ENCODE data around the gene UBL7. TPM values are rescaled to one million over a fixed set of nuclear protein-coding genes. Genes with fewer than 3 reads are reported as not detected.

UBL7 gene
- total RNA-seq, 1 experiment from 2014 or later = 71.9 TPM

GRCh38 chr15:74403991-74404563 is 56.9 kb downstream of the UBL7 start:
- no peak overlapping the region for H3K4me3 ChIP-seq

DNA sequence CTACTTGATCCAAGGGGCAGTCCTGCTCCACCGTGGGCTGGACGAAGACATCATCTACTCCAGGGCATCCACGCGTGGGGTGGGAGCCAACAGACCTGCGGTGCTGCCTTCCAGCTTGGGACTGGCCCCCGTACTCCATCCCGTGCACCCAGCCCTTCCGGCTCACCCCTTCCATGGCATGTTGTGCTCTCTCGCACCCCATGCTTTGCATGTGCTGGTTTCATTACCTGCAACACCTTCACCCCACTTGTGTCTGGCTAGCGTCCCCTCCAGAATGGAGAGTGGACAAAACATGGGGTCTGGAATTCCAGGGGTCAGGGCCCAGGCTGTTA is 57.4 kb downstream of the UBL7 start:
- Histone ChIP-seq H3K36me3 (no peaks in the 10 kb centered on the region), H3K4me1 (peaks cover 33% of the 10 kb centered on the region), H3K27ac (no peak overlapping the region), H3K9me3 (replicated peaks) (no peaks in the 10 kb centered on the region), H3K4me3 (no peak overlapping the region), H3K27me3 (no peaks in the 10 kb centered on the region)
- DNase-seq = no peak

More at GRCh38 chr15:74403991-74404563, 56.9 kb downstream of the UBL7 start:
- peaks cover 33% of the 10 kb centered on the region for H3K4me1 ChIP-seq
- no peaks in the 10 kb centered on the region for H3K9me3 ChIP-seq (replicated peaks)
- no peaks in the 10 kb centered on the region for H3K27me3 ChIP-seq
- no peaks in the 10 kb centered on the region for H3K36me3 ChIP-seq
- no peak for DNase-seq
- no peak overlapping the region for H3K27ac ChIP-seq

DNA sequence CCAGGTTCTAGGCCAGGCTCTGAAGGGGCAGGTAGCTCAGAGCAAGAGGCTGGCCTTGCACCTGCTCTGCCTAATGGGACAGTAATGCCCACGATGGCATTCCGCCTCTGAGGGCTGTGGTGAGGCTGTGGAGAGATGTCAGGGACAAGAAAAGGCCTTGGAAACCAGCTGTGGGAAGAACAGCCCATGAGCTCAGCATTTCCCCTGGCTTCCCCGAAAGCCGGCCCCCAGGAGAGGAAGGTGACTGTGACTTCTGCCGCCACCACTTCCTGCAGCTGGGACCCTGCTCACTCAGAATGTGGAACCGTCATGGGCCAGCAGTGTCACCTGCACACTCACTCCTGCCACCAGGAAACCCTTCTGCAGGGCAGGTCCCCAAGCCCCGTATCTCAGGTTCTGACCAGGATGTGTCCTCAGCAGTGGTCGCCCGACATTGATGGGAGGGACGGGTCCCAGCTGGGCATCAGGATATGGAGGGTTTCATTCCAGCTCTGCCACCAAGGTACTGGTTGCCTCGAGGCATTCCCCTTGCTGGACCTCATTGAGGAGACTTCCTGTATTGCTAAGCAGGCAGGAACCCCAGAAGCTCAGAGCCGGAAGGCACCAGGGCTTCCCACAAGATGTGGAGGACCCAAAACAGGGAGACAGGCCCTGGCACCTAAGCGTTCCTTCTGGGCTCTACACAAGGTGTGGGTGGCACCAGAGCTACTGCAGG is 57.9 kb downstream of the UBL7 start:
- no peak for DNase-seq
- Histone ChIP-seq H3K27me3 (no peaks in the 10 kb centered on the region), H3K4me3 (no peak overlapping the region), H3K36me3 (no peaks in the 10 kb centered on the region), H3K4me1 (peaks cover 33% of the 10 kb centered on the region), H3K9me3 (replicated peaks) (no peaks in the 10 kb centered on the region), H3K27ac (no peak overlapping the region)

GRCh38 chr15:74402337-74402841 is 58.6 kb downstream of the UBL7 start:
- no peak overlapping the region for H3K4me3 ChIP-seq
- H3K27ac ChIP-seq = no peak overlapping the region
- H3K27me3 ChIP-seq = no peaks in the 10 kb centered on the region
- H3K4me1 ChIP-seq = peaks cover 26% of the 10 kb centered on the region
- H3K36me3 ChIP-seq = no peaks in the 10 kb centered on the region
- DNase-seq = no peak
- H3K9me3 ChIP-seq (replicated peaks) = no peaks in the 10 kb centered on the region

- Histone ChIP-seq H3K4me1 (peaks cover 29% of the 10 kb centered on the region), H3K36me3 (no peaks in the 10 kb centered on the region)
Observed at GRCh38 chr15:74400915-74401757, 59.8 kb downstream of the UBL7 start.

DNA sequence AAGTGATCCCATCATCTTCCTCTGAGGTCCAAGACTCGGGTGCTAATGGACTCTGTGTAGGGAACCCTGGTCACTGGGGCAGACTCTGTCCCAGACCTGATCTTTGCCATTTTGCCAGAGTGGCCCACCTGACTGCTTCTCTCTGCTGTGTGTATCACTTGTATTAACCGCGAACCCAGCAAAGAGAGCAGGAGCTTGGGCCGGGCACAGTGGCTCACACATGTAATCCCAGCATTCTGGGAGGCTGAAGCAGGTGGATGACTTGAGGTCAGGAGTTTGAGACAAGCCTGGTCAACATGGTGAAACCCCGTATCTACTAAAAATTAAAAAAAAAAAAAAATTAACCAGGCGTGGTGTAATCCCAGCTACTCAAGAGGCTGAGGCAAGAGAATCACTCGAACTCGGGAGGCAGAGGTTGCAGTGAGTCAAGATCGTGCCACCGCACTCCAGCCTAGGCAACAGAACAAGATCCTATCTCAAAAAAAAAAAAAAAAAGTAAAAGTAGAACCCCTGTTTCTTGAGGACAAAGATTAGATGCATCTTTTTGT is 60.6 kb downstream of the UBL7 start:
- Histone ChIP-seq H3K36me3 (no peaks in the 10 kb centered on the region), H3K27me3 (no peaks in the 10 kb centered on the region), H3K9me3 (replicated peaks) (no peaks in the 10 kb centered on the region), H3K4me1 (peaks cover 34% of the 10 kb centered on the region), H3K27ac (peak overlapping the region; percentile 28), H3K4me3 (no peak overlapping the region)
- no peak for DNase-seq

More at GRCh38 chr15:74400915-74401757, 59.8 kb downstream of the UBL7 start:
- no peak overlapping the region for H3K4me3 ChIP-seq
- H3K27ac ChIP-seq = no peak overlapping the region
- no peak for DNase-seq
- no peaks in the 10 kb centered on the region for H3K27me3 ChIP-seq
- H3K9me3 ChIP-seq (replicated peaks) = no peaks in the 10 kb centered on the region

DNA sequence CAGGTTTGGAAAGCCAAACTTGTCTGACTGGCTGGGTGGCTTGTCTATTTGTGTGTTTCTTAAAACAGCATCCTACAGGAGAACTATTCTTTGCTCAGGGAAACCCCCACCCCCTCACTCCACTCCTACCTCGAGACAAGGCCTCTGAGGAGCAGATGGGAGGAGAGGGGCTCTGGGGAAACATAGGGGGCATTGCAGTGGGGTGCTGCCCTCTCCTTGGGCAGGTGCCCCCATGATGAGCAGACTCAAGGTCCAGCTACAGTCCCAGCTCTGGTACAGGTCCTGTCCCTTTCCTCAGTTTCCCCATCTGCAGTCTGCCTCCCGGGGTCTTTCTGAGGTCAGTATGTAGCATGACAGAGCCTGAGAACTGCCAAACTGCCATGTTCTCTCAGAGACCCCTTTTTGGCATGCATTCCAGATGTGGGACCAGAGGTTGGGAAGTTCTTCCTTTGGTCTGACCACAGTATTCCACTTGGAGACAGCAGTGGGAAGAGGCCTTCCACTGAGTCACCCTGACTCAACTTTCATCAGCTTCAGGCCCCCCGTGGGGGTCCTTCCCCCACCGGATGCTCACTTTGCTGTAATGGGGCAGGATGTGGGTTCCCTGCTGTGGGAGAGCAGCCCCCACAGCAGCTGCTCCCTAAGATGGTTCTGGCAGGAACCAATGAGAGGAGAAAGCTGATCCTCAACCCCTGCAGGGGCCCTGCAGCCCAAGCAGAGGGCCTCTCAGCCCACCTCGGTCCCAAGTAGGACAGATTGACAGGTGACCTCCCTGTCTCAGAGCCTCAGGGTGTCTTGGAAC is 61.2 kb downstream of the UBL7 start:
- H3K27ac ChIP-seq = peak overlapping the region; percentile 28

GRCh38 chr15:74399100-74399499 is 61.9 kb downstream of the UBL7 start:
- H3K9me3 ChIP-seq (replicated peaks) = no peaks in the 10 kb centered on the region
- H3K27ac ChIP-seq = no peak overlapping the region
- H3K4me1 ChIP-seq = peaks cover 46% of the 10 kb centered on the region

More for the DNA sequence above, 61.2 kb downstream of the UBL7 start:
- DNase-seq = peak; percentile 75 to 81
- no peaks in the 10 kb centered on the region for H3K9me3 ChIP-seq (replicated peaks)
- H3K36me3 ChIP-seq = no peaks in the 10 kb centered on the region
- H3K4me3 ChIP-seq = no peak overlapping the region
- no peaks in the 10 kb centered on the region for H3K27me3 ChIP-seq
- H3K4me1 ChIP-seq = peaks cover 41% of the 10 kb centered on the region

DNA sequence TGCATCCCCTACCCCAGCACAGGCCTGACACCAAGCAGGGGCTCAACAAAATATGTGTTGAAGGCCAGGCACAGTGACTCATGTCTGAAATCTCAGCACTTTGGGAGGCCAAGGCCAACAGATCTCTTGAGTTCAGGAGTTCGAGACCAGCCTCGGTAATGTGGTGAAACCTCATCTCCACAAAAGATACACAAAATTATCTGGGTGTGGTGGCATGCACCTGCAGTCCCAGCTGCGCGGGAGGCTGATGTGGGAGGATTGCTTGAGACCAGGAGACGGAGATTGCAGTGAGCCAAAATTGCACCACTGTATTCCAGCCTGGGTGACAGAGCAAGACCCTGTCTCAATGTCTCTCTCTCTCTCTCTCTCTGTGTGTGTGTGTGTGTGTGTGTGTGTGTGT is 62.8 kb downstream of the UBL7 start:
- Histone ChIP-seq H3K27me3 (no peaks in the 10 kb centered on the region), H3K4me3 (no peak overlapping the region), H3K36me3 (no peaks in the 10 kb centered on the region), H3K27ac (no peak overlapping the region), H3K9me3 (replicated peaks) (no peaks in the 10 kb centered on the region), H3K4me1 (peaks cover 46% of the 10 kb centered on the region)
- DNase-seq = no peak

More at GRCh38 chr15:74399100-74399499, 61.9 kb downstream of the UBL7 start:
- Histone ChIP-seq H3K36me3 (no peaks in the 10 kb centered on the region), H3K4me3 (no peak overlapping the region), H3K27me3 (no peaks in the 10 kb centered on the region)
- DNase-seq = no peak

GRCh38 chr15:74397239-74398068 is 63.5 kb downstream of the UBL7 start:
- Histone ChIP-seq H3K27me3 (no peaks in the 10 kb centered on the region), H3K4me1 (peaks cover 46% of the 10 kb centered on the region), H3K36me3 (no peaks in the 10 kb centered on the region), H3K4me3 (no peak overlapping the region), H3K9me3 (replicated peaks) (no peaks in the 10 kb centered on the region), H3K27ac (no peak overlapping the region)
- no peak for DNase-seq

GRCh38 chr15:74396445-74397238 is 64.3 kb downstream of the UBL7 start:
- Histone ChIP-seq H3K4me3 (no peak overlapping the region), H3K4me1 (peaks cover 46% of the 10 kb centered on the region)
- peak in 1 of 2 experiments; percentile 40 for DNase-seq

GRCh38 chr15:74396146-74396438 is 64.9 kb downstream of the UBL7 start:
- peaks cover 43% of the 10 kb centered on the region for H3K4me1 ChIP-seq
- H3K27me3 ChIP-seq = no peaks in the 10 kb centered on the region

More at GRCh38 chr15:74396445-74397238, 64.3 kb downstream of the UBL7 start:
- no peaks in the 10 kb centered on the region for H3K36me3 ChIP-seq
- no peak overlapping the region for H3K27ac ChIP-seq
- no peaks in the 10 kb centered on the region for H3K27me3 ChIP-seq
- no peaks in the 10 kb centered on the region for H3K9me3 ChIP-seq (replicated peaks)

More at GRCh38 chr15:74396146-74396438, 64.9 kb downstream of the UBL7 start:
- Histone ChIP-seq H3K27ac (no peak overlapping the region), H3K4me3 (no peak overlapping the region), H3K9me3 (replicated peaks) (no peaks in the 10 kb centered on the region), H3K36me3 (no peaks in the 10 kb centered on the region)
- DNase-seq = no peak
